VCaP (cell line): ENCODE measurements around the gene MUSTN1.

ENCODE experiments used
- H3K27ac ChIP-seq: fragments of 450-650 bp; 2 replicates; pipeline ENCODE4 v1.5.1; 2017
- TF ChIP-seq, protein P1 (sequence below): fragments of 450-650 bp; conservative IDR thresholded peaks from 2 replicates; pipeline ENCODE4 v1.5.1; 2017; ENCODE audit warnings: mild to moderate bottlenecking, moderate library complexity

The MUSTN1 gene

DNA sequence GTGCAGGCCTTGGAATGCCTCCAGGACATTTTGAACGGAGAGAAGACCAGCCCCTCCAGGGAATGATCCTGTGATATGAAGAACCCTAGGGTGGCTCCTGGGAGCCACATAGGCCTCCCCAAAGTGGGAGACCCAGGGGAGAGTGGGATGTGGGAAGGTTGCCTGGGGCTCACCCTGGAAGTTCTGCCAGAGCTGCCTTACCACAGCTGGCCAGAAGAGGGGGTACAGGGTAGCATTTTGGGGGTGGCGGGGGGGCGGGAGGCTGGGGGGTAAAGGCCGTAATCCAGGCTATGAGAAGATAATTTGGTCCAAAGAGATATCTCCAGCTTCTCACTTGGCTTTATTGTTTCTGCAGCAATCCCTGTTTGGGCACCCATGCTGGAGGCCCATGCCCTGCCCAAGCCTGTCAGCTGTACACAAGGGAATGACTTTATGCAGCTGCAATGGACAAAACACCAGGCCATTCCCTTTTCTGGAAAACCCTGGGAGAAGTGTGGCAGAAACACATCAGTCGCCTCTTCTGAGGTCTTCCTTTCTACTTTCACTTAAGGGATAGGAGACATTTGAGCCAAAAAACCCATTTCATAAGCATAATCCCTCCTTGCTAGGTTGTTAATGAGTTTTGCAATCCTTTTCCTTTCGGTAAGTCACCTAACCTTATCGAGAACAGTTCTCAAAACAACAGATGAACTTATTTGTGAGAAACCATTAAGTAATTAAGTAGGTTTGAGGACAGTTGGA, 11.0 kb upstream of the MUSTN1 start:
- TF ChIP-seq, protein P1, sequence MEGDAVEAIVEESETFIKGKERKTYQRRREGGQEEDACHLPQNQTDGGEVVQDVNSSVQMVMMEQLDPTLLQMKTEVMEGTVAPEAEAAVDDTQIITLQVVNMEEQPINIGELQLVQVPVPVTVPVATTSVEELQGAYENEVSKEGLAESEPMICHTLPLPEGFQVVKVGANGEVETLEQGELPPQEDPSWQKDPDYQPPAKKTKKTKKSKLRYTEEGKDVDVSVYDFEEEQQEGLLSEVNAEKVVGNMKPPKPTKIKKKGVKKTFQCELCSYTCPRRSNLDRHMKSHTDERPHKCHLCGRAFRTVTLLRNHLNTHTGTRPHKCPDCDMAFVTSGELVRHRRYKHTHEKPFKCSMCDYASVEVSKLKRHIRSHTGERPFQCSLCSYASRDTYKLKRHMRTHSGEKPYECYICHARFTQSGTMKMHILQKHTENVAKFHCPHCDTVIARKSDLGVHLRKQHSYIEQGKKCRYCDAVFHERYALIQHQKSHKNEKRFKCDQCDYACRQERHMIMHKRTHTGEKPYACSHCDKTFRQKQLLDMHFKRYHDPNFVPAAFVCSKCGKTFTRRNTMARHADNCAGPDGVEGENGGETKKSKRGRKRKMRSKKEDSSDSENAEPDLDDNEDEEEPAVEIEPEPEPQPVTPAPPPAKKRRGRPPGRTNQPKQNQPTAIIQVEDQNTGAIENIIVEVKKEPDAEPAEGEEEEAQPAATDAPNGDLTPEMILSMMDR: 0 out of 2 replicates have a peak, but pooled peaks have one; percentile 31
- H3K27ac ChIP-seq: no peak overlapping the region

DNA sequence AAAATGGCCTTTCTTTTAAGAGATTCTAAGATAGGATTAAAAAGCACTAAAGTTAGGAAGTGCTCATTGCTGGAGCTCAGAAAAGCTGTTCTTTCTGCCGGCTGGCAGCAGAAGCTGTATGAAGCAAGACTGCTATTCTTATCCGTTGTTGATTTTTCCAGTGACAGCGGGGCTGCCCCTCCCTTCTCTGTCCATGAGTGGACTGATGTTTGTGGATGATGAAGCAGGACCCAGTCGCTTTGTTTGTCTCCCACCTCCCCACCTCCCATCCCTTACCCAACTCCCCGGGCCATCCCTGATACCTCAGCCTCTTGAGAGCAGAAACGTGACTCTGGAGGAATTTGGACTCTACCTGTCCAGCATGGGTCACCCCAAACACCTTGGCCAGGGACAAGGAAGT, 10.3 kb upstream of the MUSTN1 start:
- TF ChIP-seq, protein P1: no peak
- H3K27ac ChIP-seq: no peak overlapping the region

DNA sequence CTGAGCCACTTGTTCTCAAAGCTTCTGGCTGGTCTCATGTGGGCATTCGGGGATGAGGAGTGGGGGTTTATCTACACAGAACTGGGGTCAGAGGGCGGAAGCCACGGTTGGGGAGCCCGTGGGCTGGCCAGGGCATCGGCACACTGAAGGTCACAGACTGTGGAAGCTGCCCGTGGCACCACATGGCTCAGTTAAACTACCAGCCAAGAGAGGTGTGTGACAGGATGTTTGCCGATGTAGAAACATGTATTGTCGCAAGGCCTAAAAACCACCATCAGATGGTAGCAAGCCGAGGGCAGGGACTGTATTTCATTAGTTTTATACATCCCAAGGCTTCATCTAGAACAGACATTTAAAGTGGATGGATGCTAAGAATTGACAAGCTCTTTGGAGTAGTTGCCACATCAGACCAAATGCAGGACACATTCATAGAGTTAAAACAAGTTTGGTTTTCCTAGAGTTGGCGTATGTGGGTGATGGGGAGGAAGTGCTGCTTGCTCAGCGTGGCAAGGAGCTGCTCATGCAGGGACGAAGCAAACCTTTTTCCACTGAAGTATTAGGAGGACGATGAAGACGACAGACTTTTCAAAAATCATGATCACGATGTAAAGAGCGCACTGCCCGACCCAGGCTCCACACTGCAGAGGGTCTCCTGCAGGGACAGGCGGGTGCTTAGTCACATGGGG, 9.6 kb upstream of the MUSTN1 start:
- TF ChIP-seq, protein P1: no peak

DNA sequence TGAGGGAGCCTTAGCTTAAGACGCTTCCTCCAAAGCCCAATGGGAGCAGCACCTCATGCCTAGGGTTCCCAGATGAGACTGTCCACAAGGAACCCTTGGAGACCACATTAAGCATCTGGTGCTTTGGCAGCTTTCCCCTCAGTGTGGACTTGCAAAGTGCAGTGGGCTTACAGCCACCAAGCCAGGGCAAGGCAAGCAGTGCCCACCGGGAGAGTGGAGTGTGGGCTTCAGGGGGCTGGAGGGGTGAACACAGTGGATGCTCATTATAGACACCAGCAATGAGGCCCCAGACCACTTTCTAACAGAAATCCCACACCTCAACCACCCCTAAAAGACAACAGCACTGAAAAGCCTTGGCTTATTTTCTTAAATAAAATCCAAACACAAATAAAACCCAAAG, 9.1 kb upstream of the MUSTN1 start:
- H3K27ac ChIP-seq: no peak overlapping the region
- TF ChIP-seq, protein P1: no peak

More for the DNA sequence above, 9.6 kb upstream of the MUSTN1 start:
- no peak overlapping the region for H3K27ac ChIP-seq

DNA sequence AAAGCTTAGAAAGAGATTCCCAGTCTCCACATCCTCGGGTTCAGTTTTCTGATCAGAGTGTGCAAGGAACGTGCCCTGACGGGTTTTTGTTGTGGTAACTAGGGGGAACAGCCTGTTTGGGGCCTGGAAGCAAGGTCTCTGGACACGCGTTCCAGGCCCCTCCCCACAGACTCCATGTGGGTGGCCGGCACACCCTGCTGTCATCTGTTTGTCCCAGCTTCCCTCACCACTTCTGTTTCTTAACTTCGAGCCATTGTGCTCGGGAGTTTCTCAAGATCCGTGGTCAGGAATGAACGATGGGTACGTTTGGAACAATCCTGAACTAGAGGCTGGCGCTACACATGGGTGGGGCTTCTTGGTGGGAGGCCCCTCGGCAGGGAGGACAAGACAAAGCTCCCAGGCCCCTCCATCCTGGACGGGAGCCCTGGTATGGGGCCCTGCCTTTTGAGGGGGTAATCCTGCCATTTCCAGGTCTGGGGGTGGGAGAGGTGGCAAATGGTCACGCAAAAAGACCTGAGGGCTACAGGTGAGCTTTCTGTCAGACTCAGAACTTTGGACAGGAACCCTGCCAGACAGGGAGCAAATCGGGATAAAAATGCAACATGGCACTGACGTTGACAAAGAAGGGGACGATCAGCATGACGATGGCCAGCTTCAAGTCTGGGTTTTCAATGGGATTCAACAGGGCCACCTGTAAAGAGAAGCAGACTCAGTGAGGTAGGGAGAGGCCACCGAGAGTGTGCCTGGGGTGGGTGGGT, 8.5 kb upstream of the MUSTN1 start:
- H3K27ac ChIP-seq: no peak overlapping the region
- TF ChIP-seq, protein P1: no peak

DNA sequence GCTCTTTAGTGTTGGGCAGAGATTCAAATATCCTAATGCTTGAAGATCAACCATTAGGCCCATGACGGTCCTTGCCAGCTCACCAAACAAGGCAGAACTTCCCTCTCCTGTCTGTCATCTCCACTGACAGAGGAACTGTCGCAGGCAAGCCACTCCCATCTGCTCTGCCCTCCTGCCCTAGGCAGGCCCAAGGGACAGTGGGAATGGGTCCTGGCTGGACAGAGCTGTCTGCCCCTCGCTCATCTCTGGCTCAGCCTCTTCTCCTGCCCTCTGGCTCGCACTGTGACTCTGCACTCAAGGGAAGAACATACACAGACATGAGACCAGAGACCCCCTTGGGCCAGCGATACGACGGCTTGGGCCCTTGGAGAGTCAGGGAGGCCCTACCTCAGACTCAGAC, 7.6 kb upstream of the MUSTN1 start:
- TF ChIP-seq, protein P1: no peak
- no peak overlapping the region for H3K27ac ChIP-seq

DNA sequence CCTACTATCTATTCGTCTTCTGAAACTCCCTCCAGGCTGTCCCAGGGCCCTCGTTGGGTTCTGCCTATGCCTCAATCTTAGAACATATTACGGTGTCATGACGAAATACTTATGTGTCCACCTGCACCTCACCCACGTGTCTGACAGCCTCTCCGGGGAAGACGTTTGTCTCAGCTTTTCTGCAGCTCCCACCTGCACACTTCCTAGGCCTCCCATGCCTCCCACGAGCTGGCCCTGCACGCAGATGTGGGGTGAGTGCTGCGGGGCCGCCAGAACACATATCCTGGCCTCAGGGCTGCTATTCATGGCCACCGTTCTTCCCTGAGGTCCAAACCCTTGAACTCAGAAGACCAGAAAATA, 7.1 kb upstream of the MUSTN1 start:
- TF ChIP-seq, protein P1: no peak
- no peak overlapping the region for H3K27ac ChIP-seq
